Stimulated activated CD4-positive, alpha-beta T cell treated with anti-CD3 and anti-CD28 coated beads, Interleukin-4, amount 100 ng/mL, for 48 hours (primary cell): ENCODE measurements around the gene GPR17.

Experiments
- DNase-seq, 2 donors: peaks; one replicate each; pipeline ENCODE4 v3.0.0-alpha.2; 2020; ENCODE audit warnings: low read depth in 2 of 2

GPR17 gene, protein sequence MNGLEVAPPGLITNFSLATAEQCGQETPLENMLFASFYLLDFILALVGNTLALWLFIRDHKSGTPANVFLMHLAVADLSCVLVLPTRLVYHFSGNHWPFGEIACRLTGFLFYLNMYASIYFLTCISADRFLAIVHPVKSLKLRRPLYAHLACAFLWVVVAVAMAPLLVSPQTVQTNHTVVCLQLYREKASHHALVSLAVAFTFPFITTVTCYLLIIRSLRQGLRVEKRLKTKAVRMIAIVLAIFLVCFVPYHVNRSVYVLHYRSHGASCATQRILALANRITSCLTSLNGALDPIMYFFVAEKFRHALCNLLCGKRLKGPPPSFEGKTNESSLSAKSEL

GRCh38 chr2:127645395-127646291, at the start of gene GPR17:
Gene GPR17, plus strand, starts transcription at chr2:127646153. Its CDS starts 4,583 bp downstream, at chr2:127650736.
- DNase-seq, result no peak

- DNase-seq, result no peak
Measured at GRCh38 chr2:127596311-127597045, 49.5 kb upstream of the GPR17 start.

DNA sequence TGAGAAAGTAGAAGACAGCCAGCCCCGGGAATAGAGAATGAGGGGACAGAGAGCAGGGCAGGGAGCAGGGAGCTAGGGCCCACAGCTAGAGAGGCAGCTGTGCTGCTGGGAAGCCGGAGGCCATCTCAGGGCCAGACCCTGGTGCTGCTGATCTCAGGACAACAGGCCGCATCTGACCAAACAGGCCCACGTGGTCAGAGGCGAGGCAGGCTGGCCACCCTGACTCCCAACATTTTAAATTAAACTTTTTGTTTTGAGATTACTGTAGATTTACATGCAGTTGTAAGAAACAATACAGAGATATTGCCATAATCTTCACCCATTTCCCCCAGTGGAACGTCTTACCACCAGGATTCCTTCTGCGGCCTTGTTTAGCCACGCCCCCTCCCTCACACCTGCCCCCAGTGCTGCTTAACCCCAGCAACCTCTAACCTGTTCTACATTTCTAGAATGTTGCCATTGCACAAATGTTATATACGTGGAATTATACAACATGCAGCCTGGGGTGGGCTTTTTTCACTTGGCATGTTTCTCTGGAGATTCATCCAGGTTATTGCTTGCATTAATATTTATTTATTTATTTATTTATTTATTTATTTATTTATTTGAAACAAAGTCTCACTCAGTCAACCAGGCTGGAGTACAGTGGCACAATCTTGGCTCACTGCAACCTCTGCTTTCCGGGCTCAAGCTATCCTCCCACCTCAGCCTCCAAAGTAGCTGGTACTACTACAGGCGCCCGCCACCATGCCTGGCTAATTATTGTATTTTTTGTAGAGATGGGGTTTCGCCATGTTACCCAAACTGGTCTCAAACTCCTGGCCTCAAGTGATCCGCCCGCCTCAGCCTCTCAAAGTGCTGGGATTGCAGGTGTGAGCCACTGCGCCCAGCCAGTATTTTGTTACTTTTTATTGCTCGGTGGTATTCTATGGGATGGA, 48.6 kb upstream of the GPR17 start:
- no peak for DNase-seq

DNA sequence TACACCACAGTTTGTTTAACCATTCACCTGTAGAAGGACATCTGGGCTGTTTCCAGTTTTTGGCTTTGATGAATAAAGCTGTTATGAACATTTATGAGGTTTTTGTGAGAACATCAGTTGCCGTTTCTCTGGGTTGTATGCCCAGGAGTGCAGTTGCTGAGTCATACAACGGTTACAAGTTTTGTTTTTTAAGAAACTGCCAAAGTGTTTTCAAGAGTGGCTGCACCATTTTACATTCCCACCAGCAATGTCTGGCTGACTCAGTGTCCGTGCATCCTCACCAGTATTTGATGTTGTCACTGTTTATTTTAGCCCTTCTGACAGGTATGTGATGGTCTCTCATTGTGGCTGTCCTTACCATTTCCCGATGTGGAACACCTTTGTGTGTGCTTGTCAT, 48.0 kb upstream of the GPR17 start:
- no peak for DNase-seq

GRCh38 chr2:127598711-127599110, 47.2 kb upstream of the GPR17 start:
- DNase-seq, result no peak

DNA sequence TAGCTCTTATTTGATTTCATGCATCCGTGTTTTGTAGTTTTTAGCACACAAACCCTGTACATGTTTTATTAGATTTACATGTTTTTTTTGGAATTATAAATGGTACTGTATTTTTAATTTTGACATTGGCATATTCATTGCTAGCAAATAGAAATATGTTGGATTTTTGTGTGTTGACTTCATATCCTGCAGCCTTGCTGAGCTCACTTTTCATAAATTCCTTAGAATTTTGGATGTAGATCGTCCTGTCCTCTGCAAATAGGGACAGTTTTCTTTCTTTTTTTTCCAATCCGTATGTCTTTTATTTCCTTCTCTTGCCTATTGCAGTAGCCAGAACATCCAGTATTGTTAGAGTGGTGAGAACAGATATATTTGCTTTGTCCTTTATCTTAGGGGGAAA, 46.7 kb upstream of the GPR17 start:
- DNase-seq, result no peak

DNA sequence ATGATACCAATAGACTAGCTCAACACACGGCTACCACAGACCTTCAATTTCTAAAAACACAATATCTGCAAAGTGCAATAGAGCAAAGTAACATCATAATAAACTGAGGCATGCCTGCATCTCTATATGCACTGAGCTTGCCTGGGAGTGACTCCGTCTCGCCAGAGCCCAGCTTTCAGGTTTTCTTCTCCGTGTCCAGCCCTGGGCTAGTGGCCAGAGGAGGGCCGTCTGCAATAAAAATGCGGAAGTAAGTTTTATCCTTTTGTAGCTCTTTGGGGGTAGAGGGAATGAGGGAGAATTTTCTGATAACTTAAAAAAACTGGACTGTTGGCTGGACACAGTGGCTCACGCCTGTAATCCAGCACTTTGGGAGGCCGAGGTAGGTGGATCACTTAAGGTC, 41.0 kb upstream of the GPR17 start:
- DNase-seq, result no peak

DNA sequence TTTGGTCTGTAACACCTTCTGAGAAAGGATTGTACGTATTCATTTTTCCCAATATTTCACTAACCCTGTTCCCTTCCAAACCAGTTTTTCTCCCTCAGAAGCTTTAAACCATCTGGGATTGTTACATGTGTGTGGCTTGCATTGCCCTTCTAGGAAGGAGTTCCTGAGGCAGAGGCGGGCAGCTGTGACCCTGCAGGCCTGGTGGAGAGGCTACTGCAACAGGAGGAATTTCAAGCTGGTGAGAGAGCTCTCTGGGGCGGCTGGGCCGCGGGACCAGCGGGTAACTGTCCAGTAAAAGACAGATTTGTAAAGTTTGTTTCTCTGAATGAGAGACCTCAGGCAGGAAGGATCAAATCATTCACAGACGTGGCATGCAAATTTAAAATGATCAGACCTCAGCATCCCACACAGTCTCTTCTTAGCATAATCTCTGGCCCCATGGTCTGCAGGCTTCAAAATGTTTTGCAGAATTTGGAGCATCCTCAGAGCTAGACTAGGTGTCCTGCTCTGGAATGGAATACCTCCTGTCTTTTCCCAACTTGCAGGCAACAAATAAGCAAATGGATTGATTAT, 40.2 kb upstream of the GPR17 start:
- no peak for DNase-seq

DNA sequence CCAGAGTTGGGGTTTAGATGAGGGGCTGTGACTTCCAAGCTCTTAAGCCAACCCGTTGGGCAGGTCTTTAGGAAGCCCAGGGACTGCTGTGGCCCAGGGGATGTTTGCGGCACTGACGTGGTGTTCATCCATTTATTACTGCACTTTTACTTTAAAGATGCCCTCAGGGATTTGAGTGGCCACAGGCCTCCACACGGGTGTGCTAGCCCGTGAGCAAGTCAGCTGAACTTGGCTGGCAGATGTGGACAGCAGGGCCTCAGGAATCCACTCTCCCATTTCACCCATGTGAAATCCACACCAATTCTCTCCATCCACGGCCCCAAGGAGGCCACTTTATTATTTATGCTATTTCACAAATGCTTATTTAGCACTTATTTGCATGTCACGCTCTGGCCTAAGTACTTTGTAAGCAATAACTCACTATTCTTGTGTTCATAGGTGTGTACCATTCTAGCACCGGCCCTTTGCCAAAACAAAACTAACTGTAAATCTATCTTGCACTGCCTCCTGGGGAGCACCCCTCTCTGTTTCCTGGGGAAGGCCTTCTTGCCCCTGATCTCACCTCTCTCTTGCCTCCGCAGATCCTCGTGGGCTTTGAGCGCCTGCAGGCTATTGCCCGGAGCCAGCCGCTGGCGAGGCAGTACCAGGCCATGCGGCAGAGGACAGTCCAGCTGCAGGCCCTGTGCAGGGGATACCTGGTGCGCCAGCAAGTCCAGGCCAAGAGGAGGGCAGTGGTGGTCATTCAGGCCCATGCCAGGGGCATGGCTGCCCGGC, 39.1 kb upstream of the GPR17 start:
- no peak for DNase-seq

GRCh38 chr2:127607399-127607908, 38.5 kb upstream of the GPR17 start:
- DNase-seq, result no peak

DNA sequence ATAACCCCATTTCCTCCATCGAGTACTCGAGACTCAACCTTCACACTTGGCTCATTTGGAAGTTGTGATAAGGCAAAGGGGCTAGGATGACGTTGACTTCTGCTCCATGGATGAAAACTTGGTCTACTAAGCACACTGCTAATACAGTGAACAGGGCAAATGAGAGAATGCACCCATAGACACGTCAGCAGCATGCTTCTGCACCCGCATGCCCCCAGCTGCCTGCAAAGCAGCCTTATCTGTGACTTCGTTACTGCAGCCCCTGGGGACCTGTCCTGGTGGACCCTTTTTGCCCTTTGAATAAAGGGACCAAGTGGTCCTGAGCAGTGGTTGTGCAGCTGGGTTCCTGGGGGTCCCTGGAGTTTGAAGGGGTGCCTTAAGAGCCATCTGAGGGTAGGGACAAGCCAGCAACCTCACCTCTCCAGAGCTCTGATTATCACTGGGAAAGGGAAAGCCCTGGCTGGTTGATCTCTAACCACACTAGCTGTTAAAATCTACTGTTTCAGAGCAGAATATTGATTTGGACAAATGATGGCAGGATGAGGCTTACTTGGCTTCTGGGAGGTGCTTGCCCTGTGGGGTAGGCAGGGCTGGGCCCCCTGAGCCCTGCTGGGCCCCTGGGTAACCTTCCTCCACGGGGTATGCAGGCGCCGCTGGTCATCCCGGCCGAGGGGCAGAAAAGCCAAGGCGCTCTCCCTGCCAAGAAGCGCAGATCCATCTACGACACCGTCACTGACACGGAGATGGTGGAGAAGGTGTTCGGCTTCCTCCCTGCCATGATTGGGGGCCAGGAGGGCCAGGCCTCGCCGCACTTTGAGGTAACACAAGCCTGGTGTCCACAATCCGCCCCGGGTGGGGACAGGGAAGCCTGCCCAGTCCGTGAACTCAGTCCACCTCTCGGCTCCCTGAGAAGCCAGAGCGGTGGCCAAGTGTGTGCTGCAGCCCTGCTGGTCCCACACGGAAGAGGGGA, 37.6 kb upstream of the GPR17 start:
- DNase-seq, result no peak

DNA sequence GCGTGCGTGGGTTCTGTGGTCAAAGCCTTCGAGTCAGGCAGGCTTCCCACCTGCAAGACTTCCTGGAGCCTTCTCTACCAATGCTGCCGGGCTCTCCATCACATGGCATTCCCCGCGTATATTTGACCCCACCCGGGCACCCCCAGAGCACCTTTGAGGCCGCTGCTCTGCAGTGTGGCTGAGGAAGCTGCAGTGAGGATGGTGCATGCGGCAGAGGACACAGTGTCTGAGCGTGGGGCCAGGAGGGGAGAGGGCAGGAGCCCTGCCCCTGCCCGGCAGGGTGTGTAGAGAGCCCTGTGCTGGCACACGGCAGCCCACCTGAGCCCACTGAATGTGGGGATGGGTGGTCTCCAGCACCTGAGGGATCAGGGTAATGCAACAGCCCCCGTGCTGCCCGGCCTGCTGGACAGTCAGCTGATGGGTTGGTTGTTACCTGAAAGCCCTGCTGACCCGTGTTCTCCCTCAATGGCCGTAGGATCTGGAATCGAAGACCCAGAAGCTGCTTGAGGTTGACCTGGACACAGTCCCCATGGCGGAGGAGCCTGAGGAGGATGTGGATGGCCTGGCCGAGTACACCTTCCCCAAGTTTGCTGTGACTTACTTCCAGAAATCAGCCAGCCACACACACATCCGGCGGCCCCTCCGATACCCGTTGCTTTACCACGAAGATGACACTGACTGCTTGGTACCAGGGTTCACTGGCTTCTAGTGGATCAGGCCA, 36.8 kb upstream of the GPR17 start:
- no peak for DNase-seq

- no peak for DNase-seq
Measured at GRCh38 chr2:127609818-127610217, 36.1 kb upstream of the GPR17 start.

DNA sequence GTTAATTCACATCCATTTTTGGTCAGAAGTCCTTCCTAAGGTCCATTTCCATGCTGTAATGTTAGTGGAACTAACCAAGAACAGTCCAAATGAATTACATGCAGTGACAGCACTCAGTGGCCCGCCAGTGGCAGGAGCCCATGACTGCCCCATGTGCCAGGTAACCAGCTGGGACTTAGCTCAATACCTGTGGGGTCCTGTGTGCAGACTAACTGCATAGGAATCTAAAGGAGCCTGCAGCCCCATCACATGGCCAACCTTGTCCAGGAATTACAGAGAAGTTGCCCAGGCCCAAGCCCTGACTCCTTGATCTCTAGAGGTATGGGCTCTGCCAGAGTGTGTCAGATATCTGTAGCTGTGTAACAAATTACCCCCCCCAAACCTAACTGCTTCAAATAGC, 35.4 kb upstream of the GPR17 start:
- no peak for DNase-seq

GRCh38 chr2:127611076-127611925, 34.7 kb upstream of the GPR17 start:
- DNase-seq, result no peak

GRCh38 chr2:127612111-127612822, 33.7 kb upstream of the GPR17 start:
- DNase-seq, result no peak
